Epithelial cell of esophagus (primary cell): ENCODE results near the gene TMEM119.
"Not testable (repeated sequence)": the region's sequence is repeated elsewhere in the genome, so short reads cannot be mapped to it uniquely, and the experiment has no call there.

ENCODE experiments used
- DNase-seq: peaks from one replicate; pipeline ENCODE4 v3.0.0; 2010; ENCODE audit warnings: low read depth
- H3K4me3 ChIP-seq: 2 replicates; pipeline ENCODE4 v1.5.1; 2011; ENCODE audit warnings: mild to moderate bottlenecking, low read length, control low read depth
- CTCF ChIP-seq: IDR thresholded peaks from 2 replicates; pipeline ENCODE4 v1.5.1; 2011; ENCODE audit warnings: low read depth, mild to moderate bottlenecking, low read length, control low read depth, inconsistent platforms; ENCODE audit not compliant: insufficient read depth; ENCODE audit errors: missing control alignments

Gene TMEM119

DNA sequence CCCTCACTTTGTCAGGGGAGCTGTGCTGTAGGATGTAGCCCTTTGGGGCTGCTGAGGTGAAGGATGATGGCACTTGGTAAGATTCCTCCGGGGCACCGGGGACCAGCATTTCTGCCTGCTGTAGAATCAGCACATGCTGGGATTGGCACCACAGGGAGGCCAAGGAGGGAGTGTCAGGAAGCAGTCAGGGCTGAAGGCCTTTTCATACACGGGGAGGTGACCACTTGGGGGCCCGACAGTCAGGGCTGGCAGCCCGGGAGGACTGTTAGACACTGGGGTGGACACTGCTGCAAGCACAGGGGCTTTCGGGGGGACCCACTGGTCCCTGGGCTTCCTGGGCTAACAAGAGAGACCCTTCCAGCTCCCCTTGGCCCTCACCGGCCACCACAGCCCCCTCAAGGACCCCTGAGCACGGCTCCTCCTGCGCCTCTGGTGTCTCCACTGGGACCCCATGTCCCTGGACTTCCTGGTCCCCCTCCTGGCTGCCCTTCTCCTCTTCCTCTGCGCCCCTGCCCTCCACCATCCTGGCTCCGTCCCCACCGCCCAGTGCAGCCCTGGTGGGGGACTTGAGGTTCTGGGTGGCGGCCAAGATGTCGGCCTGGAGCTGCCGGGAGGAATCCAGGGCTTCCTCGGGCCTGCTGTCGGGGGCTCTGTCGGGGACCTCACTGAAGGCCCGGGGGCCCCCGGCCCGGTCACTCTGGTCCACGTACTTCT, 6.5 kb downstream of the TMEM119 start:
- DNase-seq = no peak
- no peak overlapping the region for H3K4me3 ChIP-seq
- TF ChIP-seq CTCF = no peak

- not testable (repeated sequence) for DNase-seq, H3K4me3 ChIP-seq
These were observed 7.4 kb downstream of the TMEM119 start for GRCh38 chr12:108590463-108590862.

GRCh38 chr12:108589840-108590229, 8.0 kb downstream of the TMEM119 start:
- H3K4me3 ChIP-seq = no peak overlapping the region
- TF ChIP-seq CTCF = no peak
- no peak for DNase-seq

DNA sequence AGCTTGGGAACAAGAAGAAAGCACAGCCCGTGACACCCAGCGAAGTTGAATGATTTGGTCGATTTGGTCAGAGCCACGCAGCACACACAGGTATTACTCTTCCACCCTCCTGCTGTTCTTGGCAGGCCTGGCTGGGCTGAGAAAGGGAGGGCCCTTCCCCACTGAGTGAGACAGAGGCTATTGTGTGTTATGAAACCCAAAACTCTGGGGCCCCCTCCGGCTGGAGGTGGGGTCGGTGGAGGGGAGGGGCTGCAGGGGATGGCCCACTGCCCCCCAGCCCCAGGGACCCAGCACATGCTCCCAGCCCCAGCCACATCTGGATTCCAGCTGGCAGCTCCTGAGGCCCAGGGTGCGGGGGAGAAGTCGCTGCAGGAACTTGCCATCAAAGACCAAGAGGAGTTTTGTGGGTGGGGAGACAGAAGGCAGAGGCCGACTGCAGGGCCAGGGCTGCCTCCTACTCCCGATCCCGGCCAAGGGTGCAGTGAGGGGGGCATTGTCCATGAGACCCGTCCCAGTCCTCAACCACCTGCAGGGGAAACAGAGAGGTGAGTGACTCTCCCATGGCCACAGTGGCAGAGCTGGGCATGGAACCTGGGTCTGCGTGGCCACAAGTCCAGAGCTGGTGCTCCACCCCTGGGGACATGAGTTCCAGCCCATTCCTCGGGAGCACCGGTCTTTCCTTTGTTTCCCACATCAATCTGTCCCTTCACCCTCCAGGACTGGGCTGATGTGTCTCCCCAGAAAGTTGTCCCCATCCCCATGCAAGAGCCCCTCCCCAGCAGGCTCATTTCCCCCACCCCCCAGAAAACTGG, 8.7 kb downstream of the TMEM119 start:
- TF ChIP-seq CTCF = no peak
- DNase-seq = peak; percentile 25
- H3K4me3 ChIP-seq = no peak overlapping the region

DNA sequence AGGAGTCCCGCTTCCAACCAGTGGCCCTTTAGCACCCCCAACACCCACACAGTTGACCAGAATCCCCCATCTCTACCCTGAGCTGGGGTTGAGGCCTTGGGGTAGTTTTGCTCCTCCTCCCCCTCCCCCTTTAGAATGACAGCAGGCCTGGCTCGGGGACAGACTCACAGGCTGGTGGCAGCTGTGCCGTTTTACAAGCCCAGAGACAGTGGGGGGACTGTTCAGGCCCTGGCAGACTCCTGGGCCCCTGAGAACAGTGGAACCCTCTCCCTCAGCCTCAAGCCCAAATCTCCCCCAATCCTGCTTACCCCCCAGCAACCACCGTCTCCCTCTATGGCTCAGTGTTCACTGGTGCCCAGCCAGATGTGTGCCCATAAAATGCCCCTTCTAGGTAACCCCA, 10.1 kb downstream of the TMEM119 start:
- no peak overlapping the region for H3K4me3 ChIP-seq
- DNase-seq = no peak
- no peak for TF ChIP-seq CTCF

GRCh38 chr12:108586306-108586705, 11.6 kb downstream of the TMEM119 start:
- H3K4me3 ChIP-seq = no peak overlapping the region
- DNase-seq = no peak
- no peak for TF ChIP-seq CTCF

DNA sequence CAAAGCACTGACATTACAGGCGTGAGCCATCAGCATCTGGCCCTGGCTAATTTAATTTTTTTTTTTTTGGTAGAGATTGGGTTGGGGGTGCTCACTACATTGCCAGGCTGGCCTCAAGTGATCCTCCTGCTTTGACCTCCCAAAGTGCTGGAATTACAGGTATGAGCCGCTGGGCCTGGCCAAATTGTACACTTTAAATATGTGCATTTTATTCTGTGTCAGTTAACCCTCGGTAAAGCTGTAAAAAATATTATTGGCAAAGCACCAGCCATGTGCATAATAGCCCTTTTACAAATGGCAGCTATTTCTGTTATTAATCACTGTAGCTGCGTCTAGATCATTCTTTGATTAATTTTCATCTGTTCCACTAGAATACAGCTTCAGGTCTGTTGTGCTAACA, 12.0 kb downstream of the TMEM119 start:
- no peak for DNase-seq
- no peak for TF ChIP-seq CTCF
- H3K4me3 ChIP-seq = no peak overlapping the region
